Smooth muscle cell (in vitro differentiated cells): ENCODE measurements around the gene KISS1R. TPM values are rescaled to one million over a fixed set of nuclear protein-coding genes. Genes with fewer than 3 reads are reported as not detected.

Source experiments
- DNase-seq: peaks from one replicate; lab custom pipeline; 2025; ENCODE audit not compliant: unreplicated experiment; lab: John Stamatoyannopoulos, UW
- H2AFZ ChIP-seq: fragments of 200-600 bp; sonication (generic); 2 replicates; pipeline ENCODE4 v1.6.0; 2016; ENCODE audit warnings: antibody characterized with exemption, low read depth, mild to moderate bottlenecking
- H3F3A ChIP-seq: fragments of 200-600 bp; sonication (generic); 2 replicates; pipeline ENCODE4 v1.6.0; 2017; ENCODE audit warnings: antibody characterized with exemption, low read depth
- H3K27ac ChIP-seq: fragments of 200-600 bp; sonication (generic); 2 replicates; pipeline ENCODE4 v1.5.1; 2016; ENCODE audit warnings: low read depth, mild to moderate bottlenecking
- H3K27me3 ChIP-seq: fragments of 200-600 bp; sonication (generic); 2 replicates; pipeline ENCODE4 v1.6.1; 2016; ENCODE audit warnings: low read depth, mild to moderate bottlenecking
- H3K36me3 ChIP-seq: fragments of 200-600 bp; sonication (generic); 2 replicates; pipeline ENCODE4 v1.5.1; 2016; ENCODE audit warnings: low read depth
- H3K4me1 ChIP-seq: fragments of 200-600 bp; sonication (generic); 2 replicates; pipeline ENCODE4 v1.5.1; 2016; ENCODE audit warnings: low read depth
- H3K4me2 ChIP-seq: fragments of 200-600 bp; sonication (generic); 2 replicates; pipeline ENCODE4 v1.6.0; 2016; ENCODE audit warnings: mild to moderate bottlenecking
- H3K4me3 ChIP-seq: fragments of 200-600 bp; sonication (generic); 2 replicates; pipeline ENCODE4 v1.5.1; 2016; ENCODE audit warnings: mild to moderate bottlenecking
- H3K79me2 ChIP-seq: fragments of 200-600 bp; sonication (generic); 2 replicates; pipeline ENCODE4 v1.6.0; 2016; ENCODE audit warnings: low read depth, mild to moderate bottlenecking
- H3K9ac ChIP-seq: fragments of 200-600 bp; sonication (generic); 2 replicates; pipeline ENCODE4 v1.6.0; 2016; ENCODE audit warnings: low read depth
- H3K9me3 ChIP-seq: fragments of 200-600 bp; sonication (generic); replicated peaks from 2 replicates; pipeline ENCODE4 v1.5.1; 2016; ENCODE audit warnings: low read depth
- H4K20me1 ChIP-seq: fragments of 200-600 bp; sonication (generic); 2 replicates; pipeline ENCODE4 v1.6.0; 2016; ENCODE audit warnings: low read depth
- WGBS: methylation state at CpG from one replicate; pipeline ENCODE4 v1.1.7; 2016; ENCODE audit warnings: low lambda C conversion rate; 5-methylcytosine and 5-hydroxymethylcytosine counted together
- polyA plus RNA-seq: library from polyadenylated mRNA; unstranded; fragments of >200 nt; fragmentation: Nextera tagmentation; extraction: Ambion mirVana; gene quantifications from 2 replicates; pipeline ENCODE4 v1.2.1, GENCODE V29; 2016
- total RNA-seq: library from RNA; depleted of rRNA; stranded (reverse); fragments of >200 nt; gene quantifications from 2 replicates; pipeline ENCODE4 v1.2.3, GENCODE V29; 2014
- TF ChIP-seq, protein P1 (sequence below): fragments of 200-600 bp; sonication (generic); IDR thresholded peaks from 2 replicates; pipeline ENCODE4 v1.5.1; 2017; ENCODE audit warnings: borderline replicate concordance, mild to moderate bottlenecking, antibody characterized with exemption; ENCODE audit not compliant: insufficient read depth, poor library complexity, severe bottlenecking

Gene KISS1R
- total and polyA plus RNA-seq, 2 experiments from 2014 or later: 0.61 TPM; not detected in 1

DNA sequence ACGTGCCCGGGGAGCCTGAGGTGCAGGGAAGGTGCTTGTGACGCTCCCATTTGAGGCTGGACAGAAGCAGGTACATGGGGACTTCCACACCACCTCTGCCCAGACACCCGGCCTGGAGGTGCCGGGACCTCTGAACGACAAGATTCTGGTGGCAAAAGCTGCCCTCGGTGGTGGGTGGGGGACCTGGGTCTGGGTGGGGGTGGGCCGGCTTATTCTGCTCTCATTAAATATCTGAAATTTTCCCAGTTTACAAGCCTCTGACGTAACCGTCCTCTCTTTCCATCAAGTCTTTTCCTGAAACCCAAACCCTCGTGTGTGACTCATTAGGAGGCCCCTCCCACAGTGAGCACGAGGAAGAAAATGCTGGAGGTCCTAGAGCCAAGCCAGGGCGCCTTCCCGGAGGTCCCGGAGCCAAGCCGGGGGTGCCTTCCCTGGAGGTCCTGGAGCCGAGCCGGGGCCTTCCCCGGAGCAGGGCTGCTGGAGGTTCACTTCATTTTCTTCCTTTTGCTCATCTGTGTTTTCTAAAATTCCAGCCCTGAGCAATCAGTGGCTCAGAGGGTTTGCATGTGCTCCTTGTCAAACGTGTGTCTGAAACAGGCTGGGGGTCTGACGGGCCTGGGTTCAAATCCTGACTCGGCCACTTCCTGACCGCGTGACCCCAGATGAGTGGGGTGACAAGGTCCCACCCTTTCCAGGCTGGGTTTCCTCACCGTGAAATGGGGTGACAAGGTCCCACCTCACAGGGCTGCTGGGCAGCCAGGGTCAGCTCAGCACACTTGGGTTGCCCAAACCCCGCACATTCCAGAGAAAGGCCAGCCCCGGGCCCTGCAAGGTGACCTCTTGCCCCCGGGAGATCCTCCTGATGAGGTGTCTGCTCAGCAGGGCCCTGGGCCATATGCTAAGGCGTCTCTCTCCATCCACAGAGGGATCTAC lies 47.6 kb upstream of the KISS1R start:
- TF ChIP-seq, protein P1, sequence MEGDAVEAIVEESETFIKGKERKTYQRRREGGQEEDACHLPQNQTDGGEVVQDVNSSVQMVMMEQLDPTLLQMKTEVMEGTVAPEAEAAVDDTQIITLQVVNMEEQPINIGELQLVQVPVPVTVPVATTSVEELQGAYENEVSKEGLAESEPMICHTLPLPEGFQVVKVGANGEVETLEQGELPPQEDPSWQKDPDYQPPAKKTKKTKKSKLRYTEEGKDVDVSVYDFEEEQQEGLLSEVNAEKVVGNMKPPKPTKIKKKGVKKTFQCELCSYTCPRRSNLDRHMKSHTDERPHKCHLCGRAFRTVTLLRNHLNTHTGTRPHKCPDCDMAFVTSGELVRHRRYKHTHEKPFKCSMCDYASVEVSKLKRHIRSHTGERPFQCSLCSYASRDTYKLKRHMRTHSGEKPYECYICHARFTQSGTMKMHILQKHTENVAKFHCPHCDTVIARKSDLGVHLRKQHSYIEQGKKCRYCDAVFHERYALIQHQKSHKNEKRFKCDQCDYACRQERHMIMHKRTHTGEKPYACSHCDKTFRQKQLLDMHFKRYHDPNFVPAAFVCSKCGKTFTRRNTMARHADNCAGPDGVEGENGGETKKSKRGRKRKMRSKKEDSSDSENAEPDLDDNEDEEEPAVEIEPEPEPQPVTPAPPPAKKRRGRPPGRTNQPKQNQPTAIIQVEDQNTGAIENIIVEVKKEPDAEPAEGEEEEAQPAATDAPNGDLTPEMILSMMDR: no peak
- Histone ChIP-seq H3K27ac (peak overlapping the region; percentile 56), H3K4me1 (no peaks in the 10 kb centered on the region), H3K4me3 (no peak overlapping the region), H3F3A (no peaks in the 10 kb centered on the region), H3K27me3 (no peaks in the 10 kb centered on the region), H3K9me3 (no peaks in the 10 kb centered on the region), H3K4me2 (peak overlapping the region; percentile 8), H3K79me2 (no peaks in the 10 kb centered on the region), H4K20me1 (peaks cover 18% of the 10 kb centered on the region), H2AFZ (no peak overlapping the region), H3K9ac (no peak overlapping the region), H3K36me3 (no peaks in the 10 kb centered on the region)
- peak; percentile 55 for DNase-seq
- WGBS: 49% methylated on average over 25 of the region's 29 CpGs

DNA sequence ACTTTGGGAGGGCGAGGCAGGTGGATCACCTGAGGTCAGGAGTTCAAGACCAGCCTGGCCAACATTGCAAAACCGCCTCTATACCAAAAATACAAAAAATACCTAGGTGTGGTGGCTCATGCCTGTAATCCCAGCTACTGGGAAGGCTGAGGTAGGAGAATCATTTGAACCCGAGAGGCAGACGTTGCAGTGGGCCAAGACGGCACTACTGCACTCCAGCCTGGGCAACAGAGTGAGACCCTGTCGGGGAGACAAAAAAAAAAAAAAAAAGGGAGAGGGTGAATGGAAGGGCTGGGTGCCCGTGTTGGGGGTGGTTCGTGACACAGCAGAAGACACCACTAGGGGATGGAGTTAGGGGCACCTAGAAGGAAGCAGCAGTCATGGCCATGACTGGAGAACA lies 46.8 kb upstream of the KISS1R start:
- TF ChIP-seq, protein P1: no peak
- Histone ChIP-seq H3K36me3 (no peaks in the 10 kb centered on the region), H3K4me2 (no peak overlapping the region), H3K27me3 (no peaks in the 10 kb centered on the region), H3K27ac (peak overlapping the region; percentile 56), H3F3A (no peaks in the 10 kb centered on the region), H2AFZ (no peak overlapping the region), H3K9me3 (no peaks in the 10 kb centered on the region), H4K20me1 (peaks cover 18% of the 10 kb centered on the region), H3K9ac (no peak overlapping the region), H3K4me1 (no peaks in the 10 kb centered on the region), H3K79me2 (no peaks in the 10 kb centered on the region), H3K4me3 (no peak overlapping the region)
- no peak for DNase-seq
- WGBS: 95% methylated on average over 8 of the region's 8 CpGs

DNA sequence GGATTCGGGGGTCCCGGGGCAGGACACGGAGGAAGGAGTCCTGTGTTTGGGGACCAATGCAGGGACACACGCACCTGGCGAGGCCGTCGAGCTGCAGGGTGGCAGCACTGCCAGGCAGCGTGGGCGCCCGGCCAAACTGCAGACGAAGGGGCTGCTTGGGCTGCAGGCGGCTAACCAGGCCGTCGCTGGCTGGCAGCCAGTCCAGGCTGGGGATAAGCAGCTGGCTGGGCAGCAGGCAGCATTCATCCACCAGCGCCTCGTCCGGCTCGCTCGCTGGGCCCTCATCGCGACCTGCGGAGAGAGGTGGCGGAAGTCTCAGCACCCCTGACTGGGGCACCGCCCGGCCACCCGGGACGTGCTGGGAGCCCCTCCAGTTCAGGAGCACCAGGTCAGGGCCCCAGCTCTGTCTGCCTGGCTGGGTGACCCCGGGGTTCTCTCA lies 46.2 kb upstream of the KISS1R start:
- H2AFZ ChIP-seq: no peak overlapping the region
- H3K9me3 ChIP-seq: no peaks in the 10 kb centered on the region
- H3F3A ChIP-seq: no peaks in the 10 kb centered on the region
- H3K4me2 ChIP-seq: no peak overlapping the region
- no peaks in the 10 kb centered on the region for H3K36me3 ChIP-seq
- no peaks in the 10 kb centered on the region for H3K79me2 ChIP-seq
- H3K4me3 ChIP-seq: no peak overlapping the region
- TF ChIP-seq, protein P1: no peak
- no peak overlapping the region for H3K9ac ChIP-seq
- 89% methylated on average over 18 of the region's 28 CpGs for WGBS
- H4K20me1 ChIP-seq: peaks cover 18% of the 10 kb centered on the region
- H3K27me3 ChIP-seq: no peaks in the 10 kb centered on the region
- no peaks in the 10 kb centered on the region for H3K4me1 ChIP-seq
- no peak for DNase-seq
- no peak overlapping the region for H3K27ac ChIP-seq
